GM19025 (cell line): Measurements from ENCODE around the gene NFATC2.

ENCODE experiments used
- ATAC-seq: cut with Tn5 transposase; IDR thresholded peaks from one replicate; pipeline ENCODE4 v1.9.1; 2021; ENCODE audit warnings: mild to moderate bottlenecking, low read depth, moderate library complexity; ENCODE audit not compliant: unreplicated experiment

Gene NFATC2

GRCh38 chr20:51523276-51524013 lies 19.1 kb downstream of the NFATC2 start:
- ATAC-seq = no peak

DNA sequence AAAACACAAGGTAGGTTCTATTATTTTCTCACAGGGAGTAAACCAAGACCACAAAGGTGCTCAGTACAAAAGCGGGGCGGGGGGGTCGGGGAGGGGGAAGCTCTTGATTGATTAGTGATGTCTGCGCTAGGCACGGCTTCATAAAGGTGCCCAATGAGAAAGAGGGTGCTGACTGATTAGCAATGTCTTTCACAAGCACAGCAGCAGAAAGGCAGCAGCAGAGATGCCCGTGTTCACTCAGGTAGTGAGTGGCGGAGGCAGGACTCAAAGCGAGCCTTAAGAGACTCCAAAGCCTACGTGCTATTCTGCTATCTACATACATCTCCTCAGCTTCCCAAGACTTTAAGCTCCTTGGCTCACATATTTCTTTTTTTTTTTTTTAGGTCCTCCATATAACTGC lies 20.3 kb downstream of the NFATC2 start:
- ATAC-seq = no peak

- ATAC-seq = no peak
Measured at GRCh38 chr20:51517839-51518238, 24.7 kb downstream of the NFATC2 start.

- ATAC-seq = no peak
Measured at GRCh38 chr20:51516855-51517254, 25.7 kb downstream of the NFATC2 start.

DNA sequence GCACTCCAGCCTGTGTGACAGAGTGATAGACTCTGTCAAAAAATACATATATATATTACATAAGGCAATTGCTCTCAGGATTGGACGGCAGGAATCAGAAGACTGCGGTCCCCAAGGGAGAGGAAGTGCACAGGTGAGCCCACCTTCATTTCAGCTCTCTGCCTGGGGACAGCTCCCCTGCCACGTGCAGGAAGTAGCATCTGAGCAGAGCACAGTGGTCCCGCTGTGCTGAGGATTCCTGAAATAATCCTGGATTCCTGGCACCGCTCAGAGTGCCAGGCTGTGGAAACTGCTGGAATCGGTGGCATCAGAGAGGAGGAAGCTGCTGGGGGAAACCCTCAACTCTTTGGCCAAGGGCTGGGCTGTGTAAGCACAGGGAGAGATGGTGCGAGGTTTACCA lies 27.7 kb downstream of the NFATC2 start:
- ATAC-seq = no peak

GRCh38 chr20:51514249-51514648 lies 28.3 kb downstream of the NFATC2 start:
- ATAC-seq = no peak

DNA sequence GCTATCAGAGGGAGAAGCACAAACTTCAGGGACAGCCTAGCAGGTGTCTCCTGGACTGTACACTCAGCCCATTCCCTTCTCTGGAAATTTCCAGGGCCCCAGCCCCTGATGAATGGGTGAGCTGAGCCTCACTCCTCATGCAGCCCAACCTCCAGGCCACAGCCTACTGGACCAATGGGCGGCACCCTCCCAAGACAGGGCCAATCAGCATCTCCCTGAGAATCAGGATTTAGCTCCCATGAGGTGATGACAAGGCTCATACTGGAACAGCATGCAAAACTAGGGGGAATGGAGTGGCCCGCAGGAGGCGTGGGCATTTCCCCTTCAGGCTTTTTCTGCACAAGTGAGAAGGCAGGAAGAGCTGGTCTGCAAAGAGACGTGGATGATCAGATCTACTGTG lies 29.0 kb downstream of the NFATC2 start:
- no peak for ATAC-seq

- no peak for ATAC-seq
Measured at GRCh38 chr20:51512645-51513044, 29.9 kb downstream of the NFATC2 start.

GRCh38 chr20:51511861-51512619 lies 30.5 kb downstream of the NFATC2 start:
- ATAC-seq = no peak

- ATAC-seq = no peak
Measured at GRCh38 chr20:51510936-51511605, 31.4 kb downstream of the NFATC2 start.

GRCh38 chr20:51510169-51510568 lies 32.4 kb downstream of the NFATC2 start:
- ATAC-seq = no peak

DNA sequence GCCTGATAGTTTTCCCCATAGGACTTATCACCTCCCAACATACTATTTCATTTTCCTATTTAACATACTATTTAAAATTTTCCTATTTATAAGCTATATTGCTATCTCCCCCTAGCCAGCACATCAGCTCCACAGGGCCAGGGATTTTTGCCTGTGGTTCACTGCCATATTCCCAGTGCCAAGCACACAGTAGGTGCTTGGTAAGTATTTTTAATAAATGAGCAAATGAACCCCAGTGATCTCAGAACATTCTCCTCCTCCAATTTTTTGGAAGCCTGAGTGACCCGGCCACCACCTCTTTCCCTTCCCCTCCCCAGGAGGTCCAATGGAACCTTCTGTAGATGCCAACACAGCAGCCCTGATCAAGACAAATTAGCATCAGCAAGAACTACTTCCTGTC lies 33.3 kb downstream of the NFATC2 start:
- ATAC-seq = no peak

GRCh38 chr20:51508780-51509179 lies 33.7 kb downstream of the NFATC2 start:
- no peak for ATAC-seq

DNA sequence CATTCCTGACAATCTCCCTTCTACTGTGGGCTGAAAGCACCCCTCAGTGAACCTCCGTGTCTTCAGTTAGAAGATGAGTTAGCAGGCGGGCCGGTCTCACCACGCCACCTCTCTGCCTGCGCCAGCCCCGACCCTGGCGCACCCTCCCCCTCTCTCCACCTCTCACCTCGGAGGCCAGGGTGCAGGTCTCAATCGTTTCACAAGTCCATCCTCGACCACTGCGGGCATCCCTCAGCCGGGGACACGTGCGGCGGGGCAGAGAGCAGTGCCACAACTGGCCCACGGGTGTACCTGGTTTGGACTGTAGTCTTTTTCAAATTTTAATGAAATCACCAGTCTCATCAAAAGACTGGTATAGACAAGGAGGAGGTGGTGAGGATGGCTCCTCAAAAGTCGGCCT lies 34.4 kb downstream of the NFATC2 start:
- no peak for ATAC-seq

DNA sequence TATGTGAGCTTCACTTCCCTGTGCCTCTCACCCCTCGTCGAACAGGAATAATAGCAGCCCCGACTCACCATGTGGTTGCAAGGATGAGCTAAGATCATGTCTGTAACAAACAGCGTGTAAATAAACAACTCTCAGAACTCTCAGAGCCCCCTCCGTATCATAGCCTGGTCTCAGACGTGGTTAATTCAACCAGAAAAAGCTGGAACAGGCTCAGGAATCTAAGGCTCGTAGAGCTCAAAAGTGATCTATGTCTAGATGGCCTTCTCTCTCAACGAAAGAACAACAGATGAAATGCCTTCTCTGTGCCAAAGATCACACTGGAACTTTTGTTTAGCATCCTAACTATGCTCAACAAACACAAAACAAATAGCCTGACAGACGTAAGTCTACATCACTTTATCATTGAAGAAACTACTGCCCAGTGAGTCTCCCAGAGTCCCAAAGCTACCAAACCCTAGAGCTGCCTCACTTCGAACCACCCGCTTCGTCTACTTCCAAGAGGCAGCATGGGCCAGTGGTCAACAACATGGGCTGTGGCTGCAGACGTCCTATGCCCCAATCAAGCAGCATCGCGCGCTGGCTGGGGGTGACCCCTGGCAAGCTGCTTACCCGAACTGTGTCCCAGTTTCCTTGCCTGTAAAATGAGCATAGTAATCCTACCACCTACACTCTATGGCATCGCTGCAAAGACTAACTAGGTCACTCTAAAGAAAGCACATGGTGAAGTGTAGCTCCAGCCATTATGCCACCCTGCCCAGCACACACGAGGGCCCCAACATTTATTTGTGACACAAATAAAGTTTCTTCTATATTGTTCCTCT lies 35.1 kb downstream of the NFATC2 start:
- no peak for ATAC-seq

- no peak for ATAC-seq
Measured at GRCh38 chr20:51506527-51507215, 35.8 kb downstream of the NFATC2 start.

DNA sequence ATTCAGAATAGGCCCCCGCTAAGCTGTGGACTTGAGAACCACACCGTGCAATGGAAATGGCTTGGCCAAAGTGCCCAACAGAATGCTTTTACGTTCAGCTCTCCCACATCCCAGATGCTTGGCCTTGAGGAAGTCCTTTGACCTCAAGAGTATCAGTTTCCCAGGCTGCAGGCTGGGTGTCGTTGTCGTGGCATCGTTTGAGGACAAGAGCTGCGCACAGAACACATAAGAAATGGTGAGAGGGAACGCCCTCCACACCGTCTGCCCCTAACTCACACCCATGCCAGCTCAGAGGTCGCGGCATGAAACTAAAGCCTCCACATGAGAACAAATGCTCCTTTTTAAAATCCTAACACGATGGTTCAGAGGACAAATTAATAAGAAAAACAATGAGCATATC lies 37.0 kb downstream of the NFATC2 start:
- no peak for ATAC-seq

GRCh38 chr20:51503376-51503775 lies 39.1 kb downstream of the NFATC2 start:
- no peak for ATAC-seq

DNA sequence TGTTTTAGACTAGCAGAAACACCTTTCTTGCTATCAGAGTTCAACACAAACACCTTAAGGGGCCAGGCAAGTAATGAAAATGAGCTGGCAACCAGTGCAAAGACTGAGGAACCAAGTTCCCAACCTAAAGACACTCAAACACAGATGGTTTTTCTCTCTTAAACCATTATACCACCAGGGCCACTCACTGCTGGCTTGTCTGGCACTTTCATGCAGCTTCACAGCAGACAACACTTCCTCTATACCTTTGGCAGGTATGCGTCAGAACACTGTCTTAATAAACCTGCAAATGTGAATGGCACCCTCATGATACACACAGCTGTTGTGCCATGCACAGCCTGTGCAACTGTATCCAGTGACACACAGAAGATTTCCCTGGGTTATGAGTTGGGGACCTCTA lies 41.6 kb downstream of the NFATC2 start:
- ATAC-seq = no peak

- no peak for ATAC-seq
Measured at GRCh38 chr20:51500311-51500710, 42.2 kb downstream of the NFATC2 start.
